HepG2 (cell line): ENCODE results near the gene ANKHD1. TPM values are rescaled to one million over a fixed set of nuclear protein-coding genes. Genes with fewer than 3 reads are reported as not detected.

Experiments
- ARID4A ChIP-seq: sonication (generic); formaldehyde crosslinking; IDR thresholded peaks from 2 replicates; pipeline ENCODE4 v1.5.0; 2020; ENCODE audit warnings: mild to moderate bottlenecking, missing genetic modification reagents, borderline replicate concordance
- CC2D1A ChIP-seq: sonication (generic); formaldehyde crosslinking; IDR thresholded peaks from 2 replicates; pipeline ENCODE4 v1.8.1; 2023; ENCODE audit warnings: mild to moderate bottlenecking, missing genetic modification reagents
- HOXA9 ChIP-seq: sonication (generic); formaldehyde crosslinking; IDR thresholded peaks from 2 replicates; pipeline ENCODE4 v1.8.1; 2022; ENCODE audit warnings: missing genetic modification reagents, mild to moderate bottlenecking, moderate library complexity, borderline replicate concordance
- polyA plus RNA-seq, 8 experiments: library from polyadenylated mRNA; depleted of rRNA in 3 of 8; stranded (reverse) in 7 of 8; unstranded in 1 of 8; fragments of >200 nt; fragmentation: Illumina TruSeq in 4 of 8; extraction: Trizol in 4 of 8; gene quantifications; 2 replicates each; pipeline versions ENCODE4 v1.2.1 to v1.2.3, GENCODE V29; 2011 to 2016; ENCODE audit warnings: low read depth in 4 of 8, missing spikeins in 1 of 8, mixed read lengths in 1 of 8; ENCODE audit not compliant: insufficient read depth in 1 of 8
- total RNA-seq, 5 experiments: library from RNA; depleted of rRNA; stranded (reverse); fragments of >200 nt; fragmentation: Illumina TruSeq; extraction: Trizol; gene quantifications; 2 replicates each; pipeline ENCODE4 v1.2.3, GENCODE V29; 2016; ENCODE audit warnings: low read depth in 1 of 5
- TF ChIP-seq, protein P1 (sequence below): IDR thresholded peaks from 2 replicates; pipeline ENCODE4 v1.6.1; 2016; ENCODE audit warnings: mild to moderate bottlenecking

Gene ANKHD1
- total and polyA plus RNA-seq, 2 of the 13 experiments (the other 11 are each of a cell fraction or from before 2014, with no cell fraction given), result 69.9 to 82.0 TPM

DNA sequence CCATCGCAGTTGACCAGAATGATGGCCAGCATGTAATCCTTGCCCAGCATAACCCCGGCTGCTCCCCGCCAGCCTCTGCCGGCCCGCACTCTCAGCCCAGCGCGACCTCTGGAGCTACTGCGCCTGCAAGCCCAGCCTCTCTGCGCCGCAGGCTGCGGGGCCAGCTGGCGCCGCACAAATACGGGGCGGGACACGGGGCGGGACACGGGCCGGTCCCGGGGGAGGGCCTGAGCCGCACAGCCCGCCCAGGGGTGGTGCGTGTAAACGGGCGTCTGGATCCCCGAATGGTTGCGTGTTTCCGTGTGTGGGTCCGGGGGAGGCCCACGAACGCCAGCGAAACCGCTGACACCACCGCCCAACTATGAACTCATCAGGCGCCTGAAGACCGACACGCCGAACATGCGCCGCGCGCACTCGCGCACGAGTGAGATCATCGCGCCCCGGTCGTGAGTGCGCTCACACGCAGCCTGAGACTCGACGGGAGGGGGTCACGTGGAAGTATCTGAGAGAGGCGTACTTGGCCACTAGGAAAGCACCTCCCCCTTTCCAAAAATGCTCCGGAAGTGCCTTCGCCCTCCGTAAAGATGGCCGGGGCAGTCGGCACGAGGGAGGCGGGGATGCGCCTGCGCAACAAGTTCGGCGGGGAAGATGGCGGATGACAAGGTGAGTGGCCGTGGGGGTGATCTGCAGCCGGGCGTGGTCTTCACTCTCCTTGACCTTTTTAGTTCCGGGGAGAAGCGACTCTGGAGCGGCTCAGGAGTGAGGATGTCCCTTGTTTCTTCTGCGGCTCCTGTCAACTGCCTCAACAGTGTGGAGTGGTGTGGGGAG, 162.8 kb downstream of the ANKHD1 start, which contains the start of the genes APBB3 and SLC35A4 (continued):
- TF ChIP-seq ARID4A, result peak; percentile 72; the same call in 1 of the 2 replicates
- TF ChIP-seq HOXA9 (CRISPR knock-in tag), result 0 out of 2 replicates have a peak, but pooled peaks have one; percentile 34
- no peak for TF ChIP-seq CC2D1A (CRISPR knock-in tag)
- TF ChIP-seq, protein P1, sequence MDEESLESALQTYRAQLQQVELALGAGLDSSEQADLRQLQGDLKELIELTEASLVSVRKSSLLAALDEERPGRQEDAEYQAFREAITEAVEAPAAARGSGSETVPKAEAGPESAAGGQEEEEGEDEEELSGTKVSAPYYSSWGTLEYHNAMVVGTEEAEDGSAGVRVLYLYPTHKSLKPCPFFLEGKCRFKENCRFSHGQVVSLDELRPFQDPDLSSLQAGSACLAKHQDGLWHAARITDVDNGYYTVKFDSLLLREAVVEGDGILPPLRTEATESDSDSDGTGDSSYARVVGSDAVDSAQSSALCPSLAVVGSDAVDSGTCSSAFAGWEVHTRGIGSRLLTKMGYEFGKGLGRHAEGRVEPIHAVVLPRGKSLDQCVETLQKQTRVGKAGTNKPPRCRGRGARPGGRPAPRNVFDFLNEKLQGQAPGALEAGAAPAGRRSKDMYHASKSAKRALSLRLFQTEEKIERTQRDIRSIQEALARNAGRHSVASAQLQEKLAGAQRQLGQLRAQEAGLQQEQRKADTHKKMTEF (CRISPR knock-in tag), result peak; percentile 18; the same call in 1 of the 2 replicates
